C1 segment of cervical spinal cord (tissue), 14 donors: Measurements from ENCODE around the gene ATXN3L.

ENCODE experiments used
- DNase-seq, 14 donors: peaks; one replicate each; lab custom pipeline; 2025; lab: John Stamatoyannopoulos, UW

Gene ATXN3L

GRCh38 chrX:13319953-13320352 lies at the start of gene ATXN3L:
Gene ATXN3L (minus strand): TSS chrX:13320053. CDS start chrX:13319934, 119 bp downstream.
- DNase-seq: no peak

DNA sequence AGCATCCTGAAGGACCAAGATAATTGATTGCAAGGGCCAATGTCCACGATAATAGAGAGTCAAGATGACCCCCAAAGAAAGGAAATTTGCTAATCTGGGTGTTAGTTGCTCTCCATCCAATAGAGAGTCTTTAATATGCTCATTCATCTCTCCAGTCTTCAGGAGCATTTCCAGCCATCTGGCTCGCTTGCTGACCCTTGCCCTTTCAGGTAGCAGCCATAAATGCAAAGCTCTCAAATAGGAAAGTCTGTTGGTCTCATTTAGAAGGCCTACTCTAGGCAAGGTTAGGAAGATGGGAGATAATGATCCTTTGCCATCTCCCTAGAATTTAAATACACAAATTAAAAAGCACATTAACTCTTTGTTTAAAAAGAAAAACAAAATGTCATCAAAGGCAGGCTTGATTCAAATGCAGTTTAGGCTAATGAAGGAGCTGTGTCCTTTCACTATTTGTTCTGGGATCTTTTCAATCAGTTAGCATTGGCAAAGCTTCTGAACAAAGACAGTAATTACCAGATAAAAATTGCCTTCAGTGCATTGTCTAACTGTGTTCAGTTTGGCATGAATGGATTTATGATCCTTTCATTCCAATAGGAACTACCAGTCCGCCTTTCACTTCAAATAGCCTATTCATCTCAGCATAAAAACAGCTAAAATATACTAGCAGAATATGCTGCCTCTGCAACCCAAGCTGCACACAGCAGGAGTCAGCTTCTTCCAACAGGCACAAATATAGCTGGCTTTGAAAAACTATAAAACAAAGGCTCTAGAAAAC lies 49.6 kb upstream of the ATXN3L start:
- no peak for DNase-seq

GRCh38 chrX:13367950-13368349 lies 48.1 kb upstream of the ATXN3L start:
- no peak for DNase-seq

DNA sequence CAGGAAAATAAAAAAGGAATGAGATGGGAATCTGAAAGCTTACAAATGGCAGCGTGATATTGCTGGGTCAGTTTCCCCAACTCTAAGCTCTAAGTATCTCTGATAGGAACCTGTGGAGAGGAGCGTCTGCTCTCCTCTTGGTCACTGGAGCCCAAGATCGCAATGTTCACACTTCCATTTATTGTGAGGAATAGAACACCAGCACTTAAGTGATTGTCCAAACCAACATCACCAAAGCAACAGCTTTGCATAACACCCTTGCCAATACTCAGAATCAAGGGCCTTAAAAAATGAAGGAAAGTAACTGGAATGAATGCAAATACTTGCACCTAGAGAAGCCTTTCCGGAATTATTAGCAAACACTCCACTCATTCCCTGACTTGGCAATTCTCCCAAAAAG lies 46.8 kb upstream of the ATXN3L start:
- no peak for DNase-seq

DNA sequence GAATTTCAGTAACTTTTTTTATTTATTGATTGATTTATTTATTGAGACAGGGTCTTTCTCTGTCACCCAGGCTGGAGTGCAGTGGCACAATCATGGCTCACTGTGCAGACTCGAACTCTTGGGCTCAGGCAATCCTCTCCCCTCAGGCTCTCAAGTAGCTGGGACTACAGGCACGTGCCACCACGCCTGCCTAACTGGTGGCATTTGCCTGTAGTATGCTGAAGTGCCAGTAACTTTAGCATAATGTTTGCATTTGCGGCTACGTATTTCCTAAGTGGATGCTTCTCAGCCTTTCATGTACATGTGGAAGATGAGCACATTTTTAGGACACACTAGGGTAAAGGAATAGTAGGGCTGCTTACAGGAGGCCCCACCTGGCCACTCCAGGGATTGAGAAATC lies 45.3 kb upstream of the ATXN3L start:
- no peak for DNase-seq

- DNase-seq: no peak
Measured at GRCh38 chrX:13364230-13364857, 44.5 kb upstream of the ATXN3L start.

DNA sequence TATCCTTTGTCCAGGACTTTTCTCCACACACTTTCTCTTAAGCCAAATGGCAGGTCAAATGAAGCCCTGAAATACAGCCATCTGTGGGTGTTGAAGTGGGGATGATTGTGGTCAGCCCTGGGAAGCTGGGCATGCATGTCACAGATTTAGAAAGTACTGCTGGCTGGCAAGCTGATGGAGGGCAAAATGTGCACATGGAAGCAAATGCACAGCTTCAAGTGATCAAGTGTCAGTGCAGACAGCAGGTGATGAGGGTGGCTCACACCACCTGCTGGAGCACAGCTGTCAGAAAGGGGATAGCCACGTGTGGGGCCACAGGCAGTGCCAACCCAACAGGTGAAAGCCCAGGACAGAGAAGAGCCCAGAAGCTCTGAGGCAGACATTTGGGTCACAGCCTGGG lies 40.3 kb upstream of the ATXN3L start:
- DNase-seq: peak in 1 of 14 donors; percentile 30

DNA sequence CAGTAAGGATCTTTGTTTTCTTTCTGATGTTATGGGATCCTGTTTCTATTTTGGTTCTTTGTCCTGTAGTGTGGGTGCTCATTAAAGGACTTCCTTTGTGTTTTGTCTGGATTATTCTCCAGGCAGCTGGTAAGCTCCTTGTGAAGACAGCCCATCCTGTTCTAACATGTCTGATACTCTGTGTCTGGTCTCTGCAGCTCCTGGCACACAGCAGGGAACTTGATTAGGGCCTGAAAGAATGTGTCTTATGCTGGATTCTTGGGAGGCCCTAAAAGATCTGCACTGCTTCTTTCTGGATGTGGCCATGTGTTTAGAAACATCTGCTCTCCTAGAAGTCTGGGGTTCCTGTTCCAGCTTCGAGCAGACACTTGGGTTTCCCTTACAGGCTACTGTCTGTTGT lies 38.1 kb upstream of the ATXN3L start:
- no peak for DNase-seq

DNA sequence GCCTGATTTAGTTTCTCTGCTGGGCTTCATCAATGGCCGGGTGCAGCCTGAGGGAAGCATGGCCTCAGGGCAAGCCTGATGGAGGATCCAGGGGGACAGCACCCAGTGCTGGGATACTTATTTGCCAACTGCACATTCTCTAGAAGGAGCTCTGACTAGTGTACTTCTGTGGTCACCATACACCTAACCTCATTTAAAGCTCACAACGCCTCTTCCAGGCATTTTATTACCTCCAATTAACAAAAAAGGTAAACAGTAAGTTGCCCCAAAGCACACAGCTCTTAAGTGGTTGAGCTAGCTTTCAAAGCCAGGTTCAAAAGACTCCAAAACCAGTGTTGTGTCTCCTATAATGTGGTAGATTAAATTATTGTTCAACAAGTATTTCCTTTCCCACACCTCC lies 26.8 kb upstream of the ATXN3L start:
- no peak for DNase-seq

DNA sequence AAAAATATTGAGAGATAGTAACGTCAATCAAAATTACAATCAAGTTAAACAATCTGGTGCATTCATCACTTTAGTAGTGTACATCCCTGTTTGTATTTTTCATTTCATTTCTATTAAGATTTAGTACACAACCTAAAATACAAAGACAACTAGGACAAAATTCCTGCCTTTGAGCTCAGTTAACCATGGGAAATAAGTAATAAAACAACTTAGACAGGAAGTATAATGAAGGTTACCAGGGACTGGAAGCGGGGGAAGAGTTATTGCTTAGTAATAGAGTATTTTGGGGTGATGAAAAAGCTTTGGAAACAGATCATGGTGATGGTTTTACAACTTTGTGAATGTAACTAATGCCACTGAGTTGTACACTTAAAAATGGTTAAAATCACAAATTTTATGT lies 25.6 kb upstream of the ATXN3L start:
- no peak for DNase-seq

DNA sequence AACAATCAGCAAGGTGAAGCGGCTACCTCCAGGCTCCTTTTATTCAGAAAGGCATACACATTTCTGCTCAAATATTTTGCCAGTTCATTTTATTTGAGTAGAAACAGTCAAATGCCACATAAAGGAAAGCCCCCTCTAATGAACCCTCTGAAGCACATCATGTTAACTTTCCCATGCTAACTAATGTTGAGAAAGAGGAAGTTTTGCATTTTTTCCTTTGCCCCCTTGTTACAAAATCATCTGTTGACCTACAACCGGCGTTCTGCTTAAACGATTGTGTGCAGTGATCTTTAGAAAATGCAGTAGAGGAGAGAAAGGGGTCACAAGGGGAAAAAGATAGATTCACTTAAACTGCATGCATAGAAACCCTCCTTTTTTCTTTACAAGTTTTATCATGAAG lies 25.2 kb upstream of the ATXN3L start:
- DNase-seq: no peak

GRCh38 chrX:13341491-13342101 lies 21.7 kb upstream of the ATXN3L start:
- no peak for DNase-seq

GRCh38 chrX:13340182-13340791 lies 20.4 kb upstream of the ATXN3L start:
- DNase-seq: no peak

DNA sequence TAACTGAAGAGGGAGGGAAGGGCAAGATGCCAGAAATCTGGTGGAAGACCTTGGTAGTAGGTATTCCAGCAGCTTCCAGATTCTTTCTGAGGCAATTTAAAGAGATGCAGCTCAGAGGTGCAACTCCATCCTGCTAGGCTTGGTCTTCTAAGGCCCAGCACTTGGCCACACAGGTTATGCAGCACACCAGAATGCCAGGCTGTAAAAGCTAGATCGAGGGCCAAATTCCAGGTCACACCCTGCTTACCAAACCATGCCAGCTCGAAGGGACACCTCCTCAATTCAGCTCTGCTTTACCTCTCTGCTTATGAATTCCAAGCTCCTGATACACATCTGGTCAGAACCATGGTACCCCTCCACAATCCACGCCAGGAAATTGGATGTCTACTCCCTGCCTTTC lies 19.8 kb upstream of the ATXN3L start:
- DNase-seq: no peak

GRCh38 chrX:13338996-13339515 lies 19.2 kb upstream of the ATXN3L start:
- no peak for DNase-seq

GRCh38 chrX:13334491-13334890 lies 14.6 kb upstream of the ATXN3L start:
- DNase-seq: no peak

- no peak for DNase-seq
Measured at GRCh38 chrX:13330446-13330845, 10.6 kb upstream of the ATXN3L start.

DNA sequence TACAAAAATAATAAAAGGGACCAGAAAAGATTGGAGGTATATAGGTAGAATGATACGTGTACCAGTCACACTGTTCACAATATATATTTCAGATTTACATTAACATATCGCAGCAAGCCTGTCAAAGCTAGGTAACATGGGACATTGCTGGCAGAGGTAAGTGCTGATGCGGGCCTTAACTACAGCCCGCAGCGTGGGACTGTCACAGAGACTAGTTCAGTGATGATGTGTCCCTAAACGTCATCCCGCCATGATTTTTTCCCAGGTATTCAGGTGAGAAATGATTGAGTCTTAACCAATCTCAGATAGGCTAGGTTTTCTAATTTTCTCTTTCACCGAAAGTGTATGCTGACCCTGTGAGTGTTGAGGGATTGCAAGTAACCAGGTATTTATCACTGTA lies 7.8 kb upstream of the ATXN3L start:
- DNase-seq: no peak

GRCh38 chrX:13323241-13323640 lies 3.4 kb upstream of the ATXN3L start:
- DNase-seq: no peak

DNA sequence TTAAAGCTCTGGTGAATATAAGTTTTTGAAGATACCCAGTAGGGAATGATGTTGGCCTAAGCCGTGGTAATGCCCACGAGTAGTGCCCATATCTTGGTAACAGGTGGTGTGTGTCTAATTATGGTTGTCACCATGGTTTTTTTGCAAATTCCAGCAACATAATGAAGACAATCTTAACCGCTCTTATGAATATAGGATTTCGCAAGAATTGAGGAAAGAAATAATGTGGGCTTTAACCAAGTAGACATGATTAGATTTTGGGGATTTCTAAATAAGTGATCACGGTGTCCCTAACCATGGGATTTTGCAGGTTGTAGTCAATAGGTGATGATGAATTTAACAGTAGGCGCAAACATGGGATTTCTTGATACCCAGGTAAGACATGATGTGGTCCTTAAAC lies 2.5 kb downstream of the ATXN3L start:
- no peak for DNase-seq

DNA sequence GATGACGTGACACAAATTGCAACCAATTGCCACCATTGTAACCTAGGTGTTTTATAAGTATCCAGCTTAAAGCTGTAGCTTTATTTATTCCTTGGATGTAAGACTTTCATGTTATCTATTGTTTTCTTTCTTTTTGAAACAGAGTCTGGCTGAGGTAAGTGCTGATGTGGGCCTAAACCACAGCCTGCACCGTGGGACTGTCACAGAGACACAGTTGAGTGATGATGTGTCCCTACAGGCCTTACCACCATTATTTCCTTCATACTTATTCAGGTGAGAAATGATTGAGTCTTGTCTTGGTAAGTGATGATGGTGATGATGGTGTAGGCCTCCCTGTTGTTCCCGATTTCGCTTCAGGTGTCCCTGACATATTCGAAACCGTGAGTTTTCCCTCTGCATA lies 8.3 kb downstream of the ATXN3L start:
- DNase-seq: no peak

DNA sequence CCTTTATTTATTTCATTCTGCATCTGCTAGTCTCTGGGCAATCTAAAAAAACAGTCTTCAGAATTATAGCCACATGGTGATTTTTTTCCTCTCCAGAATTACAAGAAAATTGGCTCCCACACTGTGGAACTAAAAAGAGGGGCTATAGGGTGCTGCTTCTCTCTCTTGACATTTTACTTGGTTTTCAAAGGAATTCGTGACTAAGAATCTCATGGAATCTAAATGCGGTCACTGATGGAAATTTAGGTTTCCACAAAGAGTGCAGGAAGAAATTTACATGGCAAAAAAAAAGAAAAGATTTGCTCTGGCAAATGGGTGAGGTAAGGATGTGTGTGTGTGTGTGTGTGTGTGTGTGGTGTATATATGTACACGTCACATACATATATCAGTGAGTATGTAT lies 10.2 kb downstream of the ATXN3L start:
- no peak for DNase-seq
